SU-DHL-6 (cell line): ENCODE data around the gene KCNN3.

ENCODE experiments used
- H2AFZ ChIP-seq: fragments of 200-600 bp; sonication (generic); 2 replicates; pipeline ENCODE4 v1.6.1; 2014; ENCODE audit warnings: low read depth, mild to moderate bottlenecking, moderate library complexity, mixed read lengths, antibody characterized with exemption, low read length; ENCODE audit not compliant: severe bottlenecking
- H3F3A ChIP-seq: fragments of 200-600 bp; shearing (Covaris generic); 2 replicates; pipeline ENCODE4 v1.6.0; 2016; ENCODE audit warnings: antibody characterized with exemption, mild to moderate bottlenecking; ENCODE audit not compliant: insufficient read depth
- H3K27ac ChIP-seq: fragments of 200-600 bp; sonication (generic); 2 replicates; pipeline ENCODE4 v1.5.1; 2016; ENCODE audit warnings: low read depth, mild to moderate bottlenecking, low read length, moderate library complexity, mixed read lengths
- H3K27me3 ChIP-seq: fragments of 200-600 bp; sonication (generic), shearing (Covaris generic); 2 replicates; pipeline ENCODE4 v1.6.0; 2014; ENCODE audit warnings: mild to moderate bottlenecking, low read length
- H3K36me3 ChIP-seq: fragments of 200-600 bp; sonication (generic); 2 replicates; pipeline ENCODE4 v1.6.1; 2014; ENCODE audit warnings: mild to moderate bottlenecking, low read length, mixed read lengths
- H3K4me2 ChIP-seq: fragments of 300-600, 200-600 bp; shearing (Covaris generic), sonication (generic); 2 replicates; pipeline ENCODE4 v1.6.0; 2014; ENCODE audit warnings: low read length, low read depth, mild to moderate bottlenecking; ENCODE audit not compliant: poor library complexity, severe bottlenecking
- H3K4me3 ChIP-seq: fragments of 200-600 bp; sonication (generic); 2 replicates; pipeline ENCODE4 v1.5.1; 2014; ENCODE audit warnings: antibody characterized with exemption, low read length, mild to moderate bottlenecking, mixed read lengths; ENCODE audit not compliant: insufficient read depth, poor library complexity, severe bottlenecking
- H3K79me2 ChIP-seq: fragments of 200-600 bp; sonication (generic); 2 replicates; pipeline ENCODE4 v1.6.1; 2014; ENCODE audit warnings: mild to moderate bottlenecking, low read length, moderate library complexity; ENCODE audit not compliant: insufficient read depth
- H3K9ac ChIP-seq: fragments of 200-600 bp; sonication (generic); 2 replicates; pipeline ENCODE4 v1.7.0; 2014; ENCODE audit warnings: mild to moderate bottlenecking, low read length
- H3K9me2 ChIP-seq: fragments of 200-600 bp; sonication (generic); replicated peaks from 2 replicates; pipeline ENCODE4 v1.6.1; 2014; ENCODE audit warnings: low read length; ENCODE audit not compliant: insufficient read depth
- H3K9me3 ChIP-seq: fragments of 200-600 bp; sonication (generic); 2 replicates; pipeline ENCODE4 v1.6.1; 2014; ENCODE audit warnings: low read length, mixed read lengths; ENCODE audit not compliant: insufficient read depth
- H4K20me1 ChIP-seq: fragments of 200-600 bp; sonication (generic); 2 replicates; pipeline ENCODE4 v1.6.1; 2014; ENCODE audit warnings: low read depth, mild to moderate bottlenecking, antibody characterized with exemption, low read length, moderate library complexity, mixed read lengths
- CTCF ChIP-seq: fragments of 200-600 bp; sonication (generic); IDR thresholded peaks from one replicate; pipeline ENCODE4 v1.5.1; 2017; ENCODE audit warnings: antibody characterized with exemption, mild to moderate bottlenecking, low read length, moderate library complexity; ENCODE audit not compliant: insufficient read depth, poor library complexity, severe bottlenecking
- EZH2phosphoT487 ChIP-seq: fragments of 200-600 bp; sonication (generic), shearing (Covaris generic); conservative IDR thresholded peaks from 2 replicates; pipeline ENCODE4 v1.6.1; 2018; ENCODE audit warnings: mild to moderate bottlenecking, antibody characterized with exemption, low read length, moderate library complexity, mixed read lengths

Gene KCNN3

DNA sequence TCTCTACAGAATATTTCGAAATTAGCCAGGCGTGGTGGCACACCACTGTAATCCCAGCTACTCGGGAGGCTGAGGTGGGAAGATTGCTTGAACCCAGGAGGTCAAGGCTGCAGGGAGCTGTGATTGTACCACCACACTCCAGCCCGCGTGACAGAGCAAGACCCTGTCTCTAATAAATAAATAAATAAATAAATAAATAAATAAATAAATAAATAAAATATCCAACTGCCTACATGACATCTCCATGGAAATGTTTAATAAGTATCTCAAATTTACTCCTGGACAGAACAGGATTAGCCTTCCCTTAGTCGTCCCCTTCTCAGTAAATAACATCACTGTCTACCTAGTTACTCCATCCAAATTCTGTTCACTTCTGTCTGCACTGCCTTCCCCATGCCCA is 29.0 kb upstream of the KCNN3 start:
- no peaks in the 10 kb centered on the region for H4K20me1 ChIP-seq
- no peak overlapping the region for H2AFZ ChIP-seq
- H3K4me2 ChIP-seq = no peak overlapping the region
- no peak overlapping the region for H3K9ac ChIP-seq
- no peak overlapping the region for H3K27ac ChIP-seq
- H3K27me3 ChIP-seq = no peaks in the 10 kb centered on the region
- H3K79me2 ChIP-seq = no peaks in the 10 kb centered on the region
- no peaks in the 10 kb centered on the region for H3K36me3 ChIP-seq
- TF ChIP-seq CTCF = no peak
- TF ChIP-seq EZH2phosphoT487 = no peak
- H3K9me3 ChIP-seq = no peaks in the 10 kb centered on the region
- H3K9me2 ChIP-seq = no peaks in the 10 kb centered on the region
- H3K4me3 ChIP-seq = no peak overlapping the region
- no peaks in the 10 kb centered on the region for H3F3A ChIP-seq

DNA sequence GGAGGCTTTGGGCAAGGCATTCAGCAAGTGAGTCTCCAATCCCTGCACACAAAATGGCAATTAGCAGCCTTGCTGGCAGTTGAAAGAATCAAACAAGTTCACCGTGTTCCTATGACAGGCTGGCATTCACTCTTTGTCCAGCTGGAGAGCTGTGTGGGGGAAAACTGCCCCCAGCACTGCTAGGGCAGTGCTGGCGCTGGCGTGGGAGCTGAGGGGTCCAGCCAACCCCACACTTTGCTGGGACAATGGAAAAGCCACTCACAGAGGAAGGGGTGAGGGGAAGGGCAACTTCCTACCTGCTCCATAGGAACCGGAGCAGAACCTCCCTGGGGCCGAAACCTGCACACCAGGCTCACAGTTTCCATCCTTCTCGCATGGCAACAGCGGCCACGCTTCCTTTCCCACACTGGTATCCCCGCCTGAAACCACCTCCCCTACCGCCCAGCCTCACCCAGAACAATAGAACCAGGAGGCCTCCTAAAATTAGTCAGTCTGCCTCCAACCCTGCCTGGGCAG is 26.7 kb upstream of the KCNN3 start:
- H3K27me3 ChIP-seq = no peaks in the 10 kb centered on the region
- H3K27ac ChIP-seq = no peak overlapping the region
- H3K9me3 ChIP-seq = no peaks in the 10 kb centered on the region
- no peak overlapping the region for H3K9ac ChIP-seq
- no peaks in the 10 kb centered on the region for H4K20me1 ChIP-seq
- H3K36me3 ChIP-seq = no peaks in the 10 kb centered on the region
- no peak overlapping the region for H3K4me2 ChIP-seq
- H3K79me2 ChIP-seq = no peaks in the 10 kb centered on the region
- H3K9me2 ChIP-seq = no peaks in the 10 kb centered on the region
- no peak overlapping the region for H3K4me3 ChIP-seq
- no peaks in the 10 kb centered on the region for H3F3A ChIP-seq
- TF ChIP-seq EZH2phosphoT487 (no peak), CTCF (no peak)
- H2AFZ ChIP-seq = no peak overlapping the region

DNA sequence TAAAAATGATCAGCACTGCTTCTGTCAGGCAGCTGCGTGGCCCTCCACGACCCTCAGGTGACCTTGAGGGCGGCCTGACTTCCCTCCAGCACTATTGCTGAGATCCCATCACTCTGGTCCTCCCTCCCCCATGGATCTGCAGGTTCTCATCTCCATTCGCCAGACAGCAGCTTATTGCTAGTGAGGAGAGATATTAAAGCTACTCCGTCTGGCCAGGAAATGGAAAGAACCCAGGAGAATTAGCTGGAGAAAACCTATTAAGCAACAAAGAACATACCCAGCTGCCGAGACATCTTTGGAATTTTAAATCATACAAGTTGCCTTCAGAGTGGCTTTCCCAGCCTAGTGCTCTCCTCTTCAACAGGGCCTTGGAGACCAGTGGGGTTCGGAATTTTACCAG is 25.7 kb upstream of the KCNN3 start:
- H3K4me3 ChIP-seq = no peak overlapping the region
- H3K36me3 ChIP-seq = no peaks in the 10 kb centered on the region
- H3K9me2 ChIP-seq = no peaks in the 10 kb centered on the region
- no peak overlapping the region for H3K9ac ChIP-seq
- no peaks in the 10 kb centered on the region for H4K20me1 ChIP-seq
- H3K79me2 ChIP-seq = no peaks in the 10 kb centered on the region
- H3K4me2 ChIP-seq = no peak overlapping the region
- TF ChIP-seq EZH2phosphoT487 (no peak), CTCF (no peak)
- no peak overlapping the region for H2AFZ ChIP-seq
- H3K27ac ChIP-seq = no peak overlapping the region
- H3K27me3 ChIP-seq = no peaks in the 10 kb centered on the region
- H3K9me3 ChIP-seq = no peaks in the 10 kb centered on the region
- no peaks in the 10 kb centered on the region for H3F3A ChIP-seq

GRCh38 chr1:154891452-154891851 is 21.4 kb upstream of the KCNN3 start:
- no peak overlapping the region for H3K9ac ChIP-seq
- no peaks in the 10 kb centered on the region for H3K36me3 ChIP-seq
- H2AFZ ChIP-seq = no peak overlapping the region
- H3K9me2 ChIP-seq = no peaks in the 10 kb centered on the region
- TF ChIP-seq EZH2phosphoT487 (no peak), CTCF (no peak)
- H4K20me1 ChIP-seq = no peaks in the 10 kb centered on the region
- no peaks in the 10 kb centered on the region for H3K27me3 ChIP-seq
- H3F3A ChIP-seq = no peaks in the 10 kb centered on the region
- H3K9me3 ChIP-seq = no peaks in the 10 kb centered on the region
- H3K27ac ChIP-seq = no peak overlapping the region
- no peaks in the 10 kb centered on the region for H3K79me2 ChIP-seq
- H3K4me2 ChIP-seq = no peak overlapping the region
- H3K4me3 ChIP-seq = no peak overlapping the region
